ENCODE data around the gene VIPR2.

The VIPR2 gene

DNA sequence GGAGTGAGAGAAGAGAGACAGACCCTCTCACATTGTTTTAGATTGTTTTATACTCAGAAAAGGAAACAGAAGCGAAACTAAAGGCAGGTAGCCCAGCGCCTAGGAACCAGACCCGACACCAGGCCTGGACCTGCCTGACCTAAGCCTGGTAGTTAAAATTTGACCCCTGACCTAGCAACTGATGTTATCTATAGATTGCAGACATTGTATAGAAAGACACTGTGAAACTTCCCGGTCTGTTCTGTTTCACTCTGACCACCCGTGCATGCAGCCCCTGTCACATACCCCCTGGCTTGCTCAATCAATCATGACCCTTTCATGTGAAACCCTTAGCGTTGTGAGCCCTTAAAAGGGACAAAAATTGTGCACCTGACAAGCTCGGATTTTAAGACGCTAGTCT, 31.6 kb downstream of the VIPR2 start:
- no peaks in the 10 kb centered on the region for H3K9me3 ChIP-seq (replicated peaks; ENCODE audit: insufficient read depth, low read length)
- no peaks in the 10 kb centered on the region for H3K79me2 ChIP-seq (ENCODE audit: low read length)
- no peak overlapping the region for H3K4me3 ChIP-seq (ENCODE audit: low read length)
- no peak overlapping the region for H3K4me2 ChIP-seq (ENCODE audit: low read depth, low read length)
- H3F3A ChIP-seq (ENCODE audit: insufficient read depth, low read length) = no peaks in the 10 kb centered on the region
- H3K9me2 ChIP-seq (replicated peaks; ENCODE audit: insufficient read depth, low read length) = no peaks in the 10 kb centered on the region
- H2AFZ ChIP-seq (ENCODE audit: low read length) = no peak overlapping the region
- no peaks in the 10 kb centered on the region; the same call in 1 of the 2 replicates for H3K27me3 ChIP-seq (replicated peaks; ENCODE audit: insufficient read depth, low read length)
- H4K20me1 ChIP-seq (ENCODE audit: insufficient read depth, low read length) = no peaks in the 10 kb centered on the region
- H3K36me3 ChIP-seq (replicated peaks; ENCODE audit: insufficient read depth, low read length) = no peaks in the 10 kb centered on the region
- DNase-seq = no peak
- TF ChIP-seq EZH2phosphoT487 (IDR thresholded peaks at IDR 0.05; ENCODE audit: low read length) (no peak), EZH2 (optimal IDR thresholded peaks at IDR 0.05; ENCODE audit: low read depth, low read length) (no peak)
- no peak overlapping the region for H3K27ac ChIP-seq (ENCODE audit: low read length)
- no peaks in the 10 kb centered on the region for H3K4me1 ChIP-seq (ENCODE audit: low read length)
- no peak overlapping the region for H3K9ac ChIP-seq (ENCODE audit: low read length)

DNA sequence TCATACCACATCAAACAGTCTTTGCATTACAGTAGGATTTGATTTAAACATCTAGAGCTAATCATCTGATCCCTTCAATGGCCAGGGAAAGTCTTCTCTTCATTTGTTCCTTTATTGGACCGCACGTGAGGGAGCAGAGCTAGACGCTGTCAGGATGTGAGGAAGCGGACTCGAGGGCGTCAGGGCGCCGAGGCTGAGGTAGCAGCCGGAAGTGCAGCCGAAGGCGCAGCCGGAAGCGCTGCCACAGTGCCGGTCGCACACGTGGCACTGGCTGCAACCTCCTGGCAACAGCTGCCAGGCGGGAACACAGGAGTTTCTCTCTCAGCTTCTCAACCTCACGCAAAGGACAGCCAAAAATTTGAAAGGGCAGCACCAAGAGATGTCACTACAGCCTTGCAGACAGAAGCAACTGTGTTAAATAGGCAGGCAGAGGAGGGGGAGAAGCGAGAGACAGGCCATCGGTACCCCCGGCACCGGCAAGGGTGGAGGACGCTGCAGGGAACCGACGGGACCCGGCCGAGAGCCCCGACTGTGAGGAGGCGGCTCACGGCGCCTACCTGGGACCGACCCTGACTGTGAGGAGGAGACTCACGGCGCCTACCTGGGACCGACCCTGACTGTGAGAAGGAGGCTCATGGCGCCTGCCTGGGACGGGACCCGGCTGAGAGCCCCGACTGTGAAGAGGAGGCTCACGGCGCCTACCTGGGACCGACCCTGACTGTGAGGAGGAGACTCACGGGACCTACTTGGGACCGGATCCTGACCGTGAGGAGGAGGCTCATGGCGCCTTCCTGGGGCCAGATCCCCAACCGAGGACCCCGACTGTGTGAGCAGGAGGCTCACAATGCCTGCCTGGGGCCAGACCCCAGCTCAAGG, 32.3 kb downstream of the VIPR2 start:
- no peak overlapping the region for H3K9ac ChIP-seq (ENCODE audit: low read length)
- H3F3A ChIP-seq (ENCODE audit: insufficient read depth, low read length) = no peaks in the 10 kb centered on the region
- H3K9me3 ChIP-seq (replicated peaks; ENCODE audit: insufficient read depth, low read length) = no peaks in the 10 kb centered on the region
- no peak for TF ChIP-seq EZH2 (optimal IDR thresholded peaks at IDR 0.05; ENCODE audit: low read depth, low read length)
- H2AFZ ChIP-seq (ENCODE audit: low read length) = no peak overlapping the region
- H4K20me1 ChIP-seq (ENCODE audit: insufficient read depth, low read length) = no peaks in the 10 kb centered on the region
- H3K4me2 ChIP-seq (ENCODE audit: low read depth, low read length) = no peak overlapping the region
- H3K36me3 ChIP-seq (replicated peaks; ENCODE audit: insufficient read depth, low read length) = no peaks in the 10 kb centered on the region
- H3K4me3 ChIP-seq (ENCODE audit: low read length) = no peak overlapping the region
- DNase-seq = no peak
- H3K9me2 ChIP-seq (replicated peaks; ENCODE audit: insufficient read depth, low read length) = no peaks in the 10 kb centered on the region
- H3K27ac ChIP-seq (ENCODE audit: low read length) = no peak overlapping the region
- H3K79me2 ChIP-seq (ENCODE audit: low read length) = no peaks in the 10 kb centered on the region
- no peaks in the 10 kb centered on the region for H3K4me1 ChIP-seq (ENCODE audit: low read length)
- H3K27me3 ChIP-seq (replicated peaks; ENCODE audit: insufficient read depth, low read length) = no peaks in the 10 kb centered on the region; the same call in 1 of the 2 replicates

DNA sequence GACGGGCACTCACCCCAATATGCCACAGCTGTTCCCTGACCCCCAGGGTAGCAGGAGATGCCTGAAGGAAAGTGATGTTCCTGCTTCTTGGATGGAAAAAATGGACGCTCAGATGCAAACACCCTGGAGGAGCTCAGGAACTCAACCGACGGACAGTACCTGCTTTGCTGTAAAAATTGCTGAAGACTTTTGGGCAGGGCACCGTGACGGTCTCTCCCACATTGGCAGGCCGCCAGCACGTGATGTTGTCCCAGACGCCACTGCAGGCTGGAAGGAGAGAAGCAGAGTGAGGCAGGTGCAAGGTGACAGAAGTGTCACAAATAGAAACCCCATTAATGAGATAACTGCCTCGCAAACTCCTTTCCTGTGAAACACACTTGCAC, 35.0 kb downstream of the VIPR2 start:
- peaks cover 6% of the 10 kb centered on the region; the same call in 1 of the 2 replicates for H3K27me3 ChIP-seq (replicated peaks; ENCODE audit: insufficient read depth, low read length)

DNA sequence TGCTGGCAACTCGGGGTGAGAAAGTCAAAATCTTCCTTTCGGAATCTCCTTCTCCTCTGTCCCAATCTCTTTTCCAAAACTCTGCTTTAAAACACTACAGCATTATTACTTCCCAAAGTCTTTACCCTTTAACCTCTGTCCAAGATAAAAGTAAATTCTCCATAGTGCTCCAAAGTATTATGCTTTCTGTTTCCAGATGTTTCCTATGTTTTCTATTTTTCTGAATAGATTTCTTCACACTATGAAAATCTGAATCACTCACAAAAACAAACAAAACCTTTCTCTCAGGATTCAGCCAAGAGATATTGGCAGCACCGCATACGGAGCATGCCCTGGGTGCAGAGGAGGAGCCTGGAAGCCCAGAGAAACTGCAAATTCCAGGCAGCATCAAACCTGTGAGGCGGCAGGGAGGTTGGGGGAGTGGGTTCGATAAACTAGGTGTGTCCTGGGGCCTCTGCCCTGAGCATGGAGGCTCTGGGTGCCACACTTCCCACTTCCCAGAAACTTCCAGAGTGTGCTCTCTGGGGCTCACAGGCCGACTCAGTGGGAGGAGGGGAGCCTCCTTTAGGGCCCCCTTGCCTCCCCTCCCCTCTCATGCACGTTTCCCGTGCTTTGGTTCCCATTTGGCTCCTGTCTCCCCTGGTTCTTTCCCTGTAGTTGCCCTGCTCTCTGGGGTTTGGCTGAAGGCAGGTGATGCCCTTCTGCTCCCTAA, 35.6 kb downstream of the VIPR2 start:
- no peak overlapping the region for H2AFZ ChIP-seq (ENCODE audit: low read length)
- no peaks in the 10 kb centered on the region for H3K4me1 ChIP-seq (ENCODE audit: low read length)
- no peak for DNase-seq
- TF ChIP-seq EZH2 (optimal IDR thresholded peaks at IDR 0.05; ENCODE audit: low read depth, low read length) = no peak
- no peak for TF ChIP-seq EZH2phosphoT487 (IDR thresholded peaks at IDR 0.05; ENCODE audit: low read length)
- TF ChIP-seq, protein P1, sequence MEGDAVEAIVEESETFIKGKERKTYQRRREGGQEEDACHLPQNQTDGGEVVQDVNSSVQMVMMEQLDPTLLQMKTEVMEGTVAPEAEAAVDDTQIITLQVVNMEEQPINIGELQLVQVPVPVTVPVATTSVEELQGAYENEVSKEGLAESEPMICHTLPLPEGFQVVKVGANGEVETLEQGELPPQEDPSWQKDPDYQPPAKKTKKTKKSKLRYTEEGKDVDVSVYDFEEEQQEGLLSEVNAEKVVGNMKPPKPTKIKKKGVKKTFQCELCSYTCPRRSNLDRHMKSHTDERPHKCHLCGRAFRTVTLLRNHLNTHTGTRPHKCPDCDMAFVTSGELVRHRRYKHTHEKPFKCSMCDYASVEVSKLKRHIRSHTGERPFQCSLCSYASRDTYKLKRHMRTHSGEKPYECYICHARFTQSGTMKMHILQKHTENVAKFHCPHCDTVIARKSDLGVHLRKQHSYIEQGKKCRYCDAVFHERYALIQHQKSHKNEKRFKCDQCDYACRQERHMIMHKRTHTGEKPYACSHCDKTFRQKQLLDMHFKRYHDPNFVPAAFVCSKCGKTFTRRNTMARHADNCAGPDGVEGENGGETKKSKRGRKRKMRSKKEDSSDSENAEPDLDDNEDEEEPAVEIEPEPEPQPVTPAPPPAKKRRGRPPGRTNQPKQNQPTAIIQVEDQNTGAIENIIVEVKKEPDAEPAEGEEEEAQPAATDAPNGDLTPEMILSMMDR (IDR thresholded peaks at IDR 0.05; ENCODE audit: low read length) = no peak
- no peaks in the 10 kb centered on the region for H3F3A ChIP-seq (ENCODE audit: insufficient read depth, low read length)
- no peaks in the 10 kb centered on the region for H3K9me2 ChIP-seq (replicated peaks; ENCODE audit: insufficient read depth, low read length)
- no peak overlapping the region for H3K27ac ChIP-seq (ENCODE audit: low read length)
- H3K4me3 ChIP-seq (ENCODE audit: low read length) = no peak overlapping the region
- no peaks in the 10 kb centered on the region for H4K20me1 ChIP-seq (ENCODE audit: insufficient read depth, low read length)
- H3K27me3 ChIP-seq (replicated peaks; ENCODE audit: insufficient read depth, low read length) = peaks cover 9% of the 10 kb centered on the region; the same call in 1 of the 2 replicates
- no peaks in the 10 kb centered on the region for H3K36me3 ChIP-seq (replicated peaks; ENCODE audit: insufficient read depth, low read length)
- H3K9ac ChIP-seq (ENCODE audit: low read length) = no peak overlapping the region
- no peak overlapping the region for H3K4me2 ChIP-seq (ENCODE audit: low read depth, low read length)
- H3K79me2 ChIP-seq (ENCODE audit: low read length) = no peaks in the 10 kb centered on the region
- H3K9me3 ChIP-seq (replicated peaks; ENCODE audit: insufficient read depth, low read length) = no peaks in the 10 kb centered on the region

More for the DNA sequence above, 35.0 kb downstream of the VIPR2 start:
- no peaks in the 10 kb centered on the region for H3F3A ChIP-seq (ENCODE audit: insufficient read depth, low read length)
- no peaks in the 10 kb centered on the region for H3K79me2 ChIP-seq (ENCODE audit: low read length)
- no peaks in the 10 kb centered on the region for H3K9me2 ChIP-seq (replicated peaks; ENCODE audit: insufficient read depth, low read length)
- peak; percentile 18 for DNase-seq
- H3K4me2 ChIP-seq (ENCODE audit: low read depth, low read length) = no peak overlapping the region
- TF ChIP-seq EZH2phosphoT487 (IDR thresholded peaks at IDR 0.05; ENCODE audit: low read length) = no peak
- TF ChIP-seq EZH2 (optimal IDR thresholded peaks at IDR 0.05; ENCODE audit: low read depth, low read length) = no peak
- TF ChIP-seq, protein P1 (IDR thresholded peaks at IDR 0.05; ENCODE audit: low read length) = no peak
- H3K4me1 ChIP-seq (ENCODE audit: low read length) = no peaks in the 10 kb centered on the region
- no peaks in the 10 kb centered on the region for H3K36me3 ChIP-seq (replicated peaks; ENCODE audit: insufficient read depth, low read length)
- H3K27ac ChIP-seq (ENCODE audit: low read length) = no peak overlapping the region
- no peaks in the 10 kb centered on the region for H3K9me3 ChIP-seq (replicated peaks; ENCODE audit: insufficient read depth, low read length)
- no peak overlapping the region for H3K4me3 ChIP-seq (ENCODE audit: low read length)
- no peak overlapping the region for H3K9ac ChIP-seq (ENCODE audit: low read length)
- no peak overlapping the region for H2AFZ ChIP-seq (ENCODE audit: low read length)
- H4K20me1 ChIP-seq (ENCODE audit: insufficient read depth, low read length) = no peaks in the 10 kb centered on the region

All from MM.1S (cell line).